Measurements from ENCODE around the gene ATG10. TPM values are rescaled to one million over a fixed set of nuclear protein-coding genes. Genes with fewer than 3 reads are reported as not detected.
"Not testable (repeated sequence)": the region's sequence is repeated elsewhere in the genome, so short reads cannot be mapped to it uniquely, and the experiment has no call there.

The ATG10 gene
- total RNA-seq, 1 experiment from 2014 or later: 7.6 TPM

DNA sequence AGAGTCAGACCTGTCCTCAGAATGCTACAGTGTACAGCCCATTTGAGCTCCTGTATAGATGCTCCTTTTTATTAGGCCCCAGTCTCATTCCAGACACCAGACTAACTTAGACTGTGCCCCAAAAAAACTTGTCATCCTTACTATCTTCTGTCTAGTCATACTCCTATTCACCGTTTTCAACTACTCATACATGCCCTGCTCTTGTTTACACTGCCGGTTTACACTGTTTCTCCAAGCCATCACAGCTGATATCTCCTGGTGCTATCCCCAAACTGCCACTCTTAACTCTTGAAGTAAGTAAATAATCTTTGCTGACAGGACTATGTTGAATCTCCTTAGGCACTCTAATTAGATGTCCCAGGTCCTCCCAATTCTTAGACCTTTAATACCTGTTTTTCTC is 13.7 kb upstream of the ATG10 start:
- no CpG with 5 or more reads among the region's 2 CpGs for WGBS (ENCODE audit: extremely low coverage, insufficient read length, low lambda C conversion rate)
- H3K14ac ChIP-seq (ENCODE audit: insufficient read depth, low read length): not testable (repeated sequence)

More for the DNA sequence above, 13.7 kb upstream of the ATG10 start:
- not testable (repeated sequence) for H3K4me1 ChIP-seq (ENCODE audit: insufficient read depth, low read length); H3K79me1 ChIP-seq (ENCODE audit: insufficient read depth, low read depth, low read length, poor library complexity, severe bottlenecking); H3K4me2 ChIP-seq (ENCODE audit: insufficient read depth, insufficient read length, low read length); H3K27me3 ChIP-seq (ENCODE audit: insufficient read depth, low read length); H4K91ac ChIP-seq (ENCODE audit: insufficient read length, low read depth, low read length); H3K56ac ChIP-seq (ENCODE audit: insufficient read length, low read depth, low read length); H3K23me2 ChIP-seq (ENCODE audit: insufficient read length, low read depth, low read length, poor library complexity, severe bottlenecking); H2AFZ ChIP-seq (ENCODE audit: low read length); H3K23ac ChIP-seq (ENCODE audit: insufficient read length, low read depth, low read length); H3K27me3 Mint-ChIP-seq (ENCODE audit: low read depth); DNase-seq; H3K4ac ChIP-seq (ENCODE audit: low read depth, low read length); H3K9me3 Mint-ChIP-seq; H3K9ac ChIP-seq (ENCODE audit: extremely low read depth, insufficient read length, low read length); H4K20me1 ChIP-seq (ENCODE audit: control insufficient read depth, insufficient read depth, insufficient read length); H2AK5ac ChIP-seq (ENCODE audit: insufficient read length, low read length); H4K5ac ChIP-seq (ENCODE audit: insufficient read length, low read depth, low read length); H3K4me3 Mint-ChIP-seq; H3T11ph ChIP-seq (ENCODE audit: low read length); H2BK5ac ChIP-seq (ENCODE audit: insufficient read length, low read length); H2BK12ac ChIP-seq (ENCODE audit: insufficient read length, low read depth, low read length); H4K8ac ChIP-seq (replicated peaks; ENCODE audit: insufficient read length, low read depth, low read length); H3K27ac ChIP-seq (ENCODE audit: insufficient read length, low read depth, low read length); H3K79me2 ChIP-seq (ENCODE audit: insufficient read depth, low read length); H3K9me3 ChIP-seq (ENCODE audit: control insufficient read depth, low read depth, low read length); H2BK120ac ChIP-seq (ENCODE audit: low read depth, low read length, poor library complexity, severe bottlenecking); H3K27ac Mint-ChIP-seq; H3K36me3 Mint-ChIP-seq (ENCODE audit: insufficient read depth in 1 of 3, low read depth in 3 of 3); H2BK15ac ChIP-seq (ENCODE audit: low read depth, low read length); H3K18ac ChIP-seq (ENCODE audit: insufficient read length, low read depth, low read length); H2BK20ac ChIP-seq (ENCODE audit: low read depth, low read length, poor library complexity, severe bottlenecking)
- peaks cover 10 to 23% of the 10 kb centered on the region in 2 experiments for H3K4me1 Mint-ChIP-seq

Data from H9 (cell line).